Fibroblast of skin of back (primary cell): ENCODE results near the gene FAT1.

Experiments
- DNase-seq: peaks from one replicate; pipeline ENCODE4 v3.0.0-alpha.2; 2013

Gene FAT1

GRCh38 chr4:186749611-186750281 is 26.1 kb upstream of the FAT1 start:
- no peak for DNase-seq

- DNase-seq = no peak
These were observed 22.9 kb upstream of the FAT1 start for GRCh38 chr4:186746581-186746980.

GRCh38 chr4:186743261-186743660 is 19.6 kb upstream of the FAT1 start:
- no peak for DNase-seq

- DNase-seq = peak; percentile 90
These were observed 17.2 kb upstream of the FAT1 start for GRCh38 chr4:186740822-186741221.

GRCh38 chr4:186739802-186740434 is 16.3 kb upstream of the FAT1 start:
- no peak for DNase-seq

- no peak for DNase-seq
These were observed 15.7 kb upstream of the FAT1 start for GRCh38 chr4:186739317-186739716.

GRCh38 chr4:186738421-186738820 is 14.8 kb upstream of the FAT1 start:
- DNase-seq = no peak

- DNase-seq = no peak
These were observed 13.8 kb upstream of the FAT1 start for GRCh38 chr4:186737427-186737826.

- no peak for DNase-seq
These were observed 12.8 kb upstream of the FAT1 start for GRCh38 chr4:186736466-186736865.

- no peak for DNase-seq
These were observed 10.6 kb upstream of the FAT1 start for GRCh38 chr4:186734251-186734650.

GRCh38 chr4:186733778-186734177 is 10.1 kb upstream of the FAT1 start:
- DNase-seq = no peak

- DNase-seq = no peak
These were observed 7.0 kb upstream of the FAT1 start for GRCh38 chr4:186730621-186731020.

- no peak for DNase-seq
These were observed 6.2 kb upstream of the FAT1 start for GRCh38 chr4:186729856-186730255.

GRCh38 chr4:186728631-186729271 is 5.1 kb upstream of the FAT1 start:
- peak; percentile 59 for DNase-seq

GRCh38 chr4:186727977-186728519 is 4.4 kb upstream of the FAT1 start:
- DNase-seq = peak; percentile 55

- DNase-seq = peak; percentile 43
These were observed 3.7 kb upstream of the FAT1 start for GRCh38 chr4:186727169-186727976.

- peak; percentile 86 for DNase-seq
These were observed 2.9 kb upstream of the FAT1 start for GRCh38 chr4:186726426-186727168.

- DNase-seq = peak; percentile 85
These were observed 2.1 kb upstream of the FAT1 start for GRCh38 chr4:186725469-186726425.

GRCh38 chr4:186724864-186725468 is 1.3 kb upstream of the FAT1 start:
- DNase-seq = peak; percentile 48
